Measurements from ENCODE around the gene CMAS. TPM values are rescaled to one million over a fixed set of nuclear protein-coding genes. Genes with fewer than 3 reads are reported as not detected.
"Not testable (repeated sequence)": the region's sequence is repeated elsewhere in the genome, so short reads cannot be mapped to it uniquely, and the experiment has no call there.

The CMAS gene
- total RNA-seq, 2 donors from 2014 or later, result 45.4 to 87.0 TPM

- no peaks in the 10 kb centered on the region for H3K27me3 ChIP-seq (replicated peaks; ENCODE audit: insufficient read depth)
- TF ChIP-seq CTCF (IDR thresholded peaks at IDR 0.05) (no peak), POLR2AphosphoS5 (IDR thresholded peaks at IDR 0.05) (no peak), POLR2A (IDR thresholded peaks at IDR 0.05) (no peak)
- 87% methylated on average over 2 of the region's 2 CpGs for WGBS
- H3K4me1 ChIP-seq (replicated peaks), result no peaks in the 10 kb centered on the region
- H3K27ac ChIP-seq, result no peak overlapping the region
- no peaks in the 10 kb centered on the region for H3K9me3 ChIP-seq
- no peak for DNase-seq (ENCODE audit: low spot score)
- H3K36me3 ChIP-seq, result no peaks in the 10 kb centered on the region
- intact Hi-C loops (cut with DNase I), result no loop called here
- H3K4me3 ChIP-seq, result no peak overlapping the region
Observed at GRCh38 chr12:22089486-22089885, 43.5 kb downstream of the CMAS start.

GRCh38 chr12:22099062-22099461, 53.0 kb downstream of the CMAS start:
- H3K27ac ChIP-seq; DNase-seq (ENCODE audit: low spot score); H3K27me3 ChIP-seq (replicated peaks; ENCODE audit: insufficient read depth); H3K9me3 ChIP-seq; H3K4me1 ChIP-seq (replicated peaks); H3K4me3 ChIP-seq; H3K36me3 ChIP-seq; intact Hi-C loops (cut with DNase I): not testable (repeated sequence)
- WGBS, result 81% methylated on average over 2 of the region's 2 CpGs

- Histone ChIP-seq H3K9me3 (no peaks in the 10 kb centered on the region), H3K4me1 (replicated peaks) (no peaks in the 10 kb centered on the region), H3K27ac (no peak overlapping the region), H3K27me3 (replicated peaks; ENCODE audit: insufficient read depth) (no peaks in the 10 kb centered on the region), H3K36me3 (no peaks in the 10 kb centered on the region), H3K4me3 (no peak overlapping the region)
- intact Hi-C loops (cut with DNase I), result loop anchor here (5.0 kb wide), 1 partner anchor 236 kb away; no protein-coding TSS in a partner anchor
- TF ChIP-seq POLR2AphosphoS5 (IDR thresholded peaks at IDR 0.05), result no peak
- peak in 3 of 4 experiments; percentile 49 to 62 (median 60) for TF ChIP-seq CTCF (IDR thresholded peaks at IDR 0.05)
- WGBS, result 80% methylated on average over 6 of the region's 6 CpGs
- DNase-seq (ENCODE audit: low spot score), result peak; percentile 46
Observed at GRCh38 chr12:22100958-22101748, 55.1 kb downstream of the CMAS start.

- Histone ChIP-seq H3K27me3 (replicated peaks; ENCODE audit: insufficient read depth) (no peaks in the 10 kb centered on the region), H3K27ac (no peak overlapping the region), H3K9me3 (no peaks in the 10 kb centered on the region), H3K36me3 (no peaks in the 10 kb centered on the region), H3K4me3 (no peak overlapping the region), H3K4me1 (replicated peaks) (no peaks in the 10 kb centered on the region)
- TF ChIP-seq CTCF (IDR thresholded peaks at IDR 0.05), result no peak
- no peak for TF ChIP-seq POLR2A (IDR thresholded peaks at IDR 0.05)
- DNase-seq (ENCODE audit: low spot score), result no peak
- 47% methylated on average over 5 of the region's 5 CpGs for WGBS
- intact Hi-C loops (cut with DNase I), result loop anchor here (5.0 kb wide), 1 partner anchor 236 kb away; no protein-coding TSS in a partner anchor
Observed at GRCh38 chr12:22101749-22102243, 55.8 kb downstream of the CMAS start.

GRCh38 chr12:22103418-22103817, 57.4 kb downstream of the CMAS start:
- Histone ChIP-seq H3K36me3 (no peaks in the 10 kb centered on the region), H3K4me1 (replicated peaks) (no peaks in the 10 kb centered on the region), H3K27me3 (replicated peaks; ENCODE audit: insufficient read depth) (no peaks in the 10 kb centered on the region), H3K4me3 (no peak overlapping the region), H3K27ac (no peak overlapping the region), H3K9me3 (no peaks in the 10 kb centered on the region)
- WGBS, result 86% methylated on average over 2 of the region's 2 CpGs
- TF ChIP-seq POLR2AphosphoS5 (IDR thresholded peaks at IDR 0.05), result no peak
- no peak for TF ChIP-seq CTCF (IDR thresholded peaks at IDR 0.05)
- no peak for TF ChIP-seq POLR2A (IDR thresholded peaks at IDR 0.05)
- intact Hi-C loops (cut with DNase I), result loop anchor here (5.0 kb wide), 1 partner anchor 234 kb away; no protein-coding TSS in a partner anchor
- no peak for DNase-seq (ENCODE audit: low spot score)

Measured in prostate gland (tissue), 2 donors.